Measurements from ENCODE around the gene FOXP2. TPM values are rescaled to one million over a fixed set of nuclear protein-coding genes. Genes with fewer than 3 reads are reported as not detected.
"Not testable (repeated sequence)": the region's sequence is repeated elsewhere in the genome, so short reads cannot be mapped to it uniquely, and the experiment has no call there.

FOXP2 gene
- total RNA-seq, 2 experiments from 2014 or later, result not detected

- no peak for DNase-seq
- Mint-ChIP-seq H3K4me1 (no peaks in the 10 kb centered on the region), H3K9me3 (no peaks in the 10 kb centered on the region), H3K27me3 (no peaks in the 10 kb centered on the region), H3K4me3 (no peak overlapping the region), H3K27ac (no peak overlapping the region), H3K36me3 (no peaks in the 10 kb centered on the region)
Measured at GRCh38 chr7:114415064-114415989, 712 bp downstream of the FOXP2 start.

- Mint-ChIP-seq H3K27me3 (no peaks in the 10 kb centered on the region), H3K36me3 (no peaks in the 10 kb centered on the region), H3K9me3 (no peaks in the 10 kb centered on the region), H3K27ac (no peak overlapping the region), H3K4me3 (no peak overlapping the region), H3K4me1 (no peaks in the 10 kb centered on the region)
- DNase-seq, result no peak
Measured at GRCh38 chr7:114416129-114416990, 1.7 kb downstream of the FOXP2 start.

- Mint-ChIP-seq H3K4me3 (no peak overlapping the region), H3K9me3 (no peaks in the 10 kb centered on the region), H3K4me1 (no peaks in the 10 kb centered on the region), H3K36me3 (no peaks in the 10 kb centered on the region), H3K27ac (no peak overlapping the region), H3K27me3 (no peaks in the 10 kb centered on the region)
- no peak for DNase-seq
Measured at GRCh38 chr7:114417290-114417689, 2.7 kb downstream of the FOXP2 start.

- no peak overlapping the region for H3K4me3 Mint-ChIP-seq
Measured at GRCh38 chr7:114418117-114418516, 3.5 kb downstream of the FOXP2 start.

GRCh38 chr7:114419441-114420272 is 5.0 kb downstream of the FOXP2 start:
- H3K36me3 Mint-ChIP-seq, result no peaks in the 10 kb centered on the region
- no peaks in the 10 kb centered on the region for H3K4me1 Mint-ChIP-seq
- no peak overlapping the region for H3K27ac Mint-ChIP-seq
- no peaks in the 10 kb centered on the region for H3K9me3 Mint-ChIP-seq
- no peak overlapping the region for H3K4me3 Mint-ChIP-seq
- DNase-seq, result no peak
- no peaks in the 10 kb centered on the region for H3K27me3 Mint-ChIP-seq

More at GRCh38 chr7:114418117-114418516, 3.5 kb downstream of the FOXP2 start:
- no peaks in the 10 kb centered on the region for H3K4me1 Mint-ChIP-seq
- H3K27ac Mint-ChIP-seq, result no peak overlapping the region
- no peak for DNase-seq
- H3K36me3 Mint-ChIP-seq, result no peaks in the 10 kb centered on the region
- H3K9me3 Mint-ChIP-seq, result no peaks in the 10 kb centered on the region
- H3K27me3 Mint-ChIP-seq, result no peaks in the 10 kb centered on the region

GRCh38 chr7:114422507-114423501 is 8.2 kb downstream of the FOXP2 start:
- no peaks in the 10 kb centered on the region for H3K9me3 Mint-ChIP-seq
- H3K27ac Mint-ChIP-seq, result no peak overlapping the region
- no peaks in the 10 kb centered on the region for H3K36me3 Mint-ChIP-seq
- no peak for DNase-seq
- no peaks in the 10 kb centered on the region for H3K4me1 Mint-ChIP-seq
- H3K27me3 Mint-ChIP-seq, result no peaks in the 10 kb centered on the region
- no peak overlapping the region for H3K4me3 Mint-ChIP-seq

- Mint-ChIP-seq H3K9me3 (no peaks in the 10 kb centered on the region), H3K4me3 (no peak overlapping the region), H3K27me3 (no peaks in the 10 kb centered on the region), H3K36me3 (no peaks in the 10 kb centered on the region), H3K27ac (no peak overlapping the region), H3K4me1 (no peaks in the 10 kb centered on the region)
- no peak for DNase-seq
Measured at GRCh38 chr7:114426382-114426781, 11.8 kb downstream of the FOXP2 start.

GRCh38 chr7:114426824-114427223 is 12.2 kb downstream of the FOXP2 start:
- no peaks in the 10 kb centered on the region for H3K36me3 Mint-ChIP-seq
- no peak for DNase-seq
- H3K4me3 Mint-ChIP-seq, result no peak overlapping the region
- H3K9me3 Mint-ChIP-seq, result no peaks in the 10 kb centered on the region
- no peaks in the 10 kb centered on the region for H3K27me3 Mint-ChIP-seq
- no peak overlapping the region for H3K27ac Mint-ChIP-seq
- H3K4me1 Mint-ChIP-seq, result no peaks in the 10 kb centered on the region

GRCh38 chr7:114428211-114428610 is 13.6 kb downstream of the FOXP2 start:
- Mint-ChIP-seq H3K4me1 (no peaks in the 10 kb centered on the region), H3K36me3 (no peaks in the 10 kb centered on the region), H3K27ac (no peak overlapping the region), H3K27me3 (no peaks in the 10 kb centered on the region), H3K4me3 (no peak overlapping the region), H3K9me3 (no peaks in the 10 kb centered on the region)
- no peak for DNase-seq

- H3K9me3 Mint-ChIP-seq, result no peaks in the 10 kb centered on the region
- H3K27ac Mint-ChIP-seq, result no peak overlapping the region
- H3K4me1 Mint-ChIP-seq, result no peaks in the 10 kb centered on the region
Measured at GRCh38 chr7:114431189-114431588, 16.6 kb downstream of the FOXP2 start.

GRCh38 chr7:114432061-114432460 is 17.4 kb downstream of the FOXP2 start:
- no peaks in the 10 kb centered on the region for H3K27me3 Mint-ChIP-seq
- H3K9me3 Mint-ChIP-seq, result no peaks in the 10 kb centered on the region
- H3K4me1 Mint-ChIP-seq, result no peaks in the 10 kb centered on the region
- H3K4me3 Mint-ChIP-seq, result no peak overlapping the region
- no peak overlapping the region for H3K27ac Mint-ChIP-seq
- no peak for DNase-seq
- no peaks in the 10 kb centered on the region for H3K36me3 Mint-ChIP-seq

More at GRCh38 chr7:114431189-114431588, 16.6 kb downstream of the FOXP2 start:
- DNase-seq, result no peak
- H3K27me3 Mint-ChIP-seq, result no peaks in the 10 kb centered on the region
- no peak overlapping the region for H3K4me3 Mint-ChIP-seq
- no peaks in the 10 kb centered on the region for H3K36me3 Mint-ChIP-seq

GRCh38 chr7:114432703-114433102 is 18.1 kb downstream of the FOXP2 start:
- H3K27me3 Mint-ChIP-seq, result no peaks in the 10 kb centered on the region
- DNase-seq, result no peak
- H3K9me3 Mint-ChIP-seq, result no peaks in the 10 kb centered on the region
- no peaks in the 10 kb centered on the region for H3K4me1 Mint-ChIP-seq
- no peak overlapping the region for H3K27ac Mint-ChIP-seq
- H3K36me3 Mint-ChIP-seq, result no peaks in the 10 kb centered on the region
- H3K4me3 Mint-ChIP-seq, result no peak overlapping the region

GRCh38 chr7:114439581-114439980 is 25.0 kb downstream of the FOXP2 start:
- H3K4me3 Mint-ChIP-seq, result no peak overlapping the region
- no peaks in the 10 kb centered on the region for H3K27me3 Mint-ChIP-seq
- H3K4me1 Mint-ChIP-seq, result no peaks in the 10 kb centered on the region
- H3K27ac Mint-ChIP-seq, result no peak overlapping the region
- H3K36me3 Mint-ChIP-seq, result no peaks in the 10 kb centered on the region
- no peak for DNase-seq
- peaks cover 4% of the 10 kb centered on the region for H3K9me3 Mint-ChIP-seq

- not testable (repeated sequence) for H3K27ac Mint-ChIP-seq, DNase-seq, H3K27me3 Mint-ChIP-seq, H3K36me3 Mint-ChIP-seq, H3K4me1 Mint-ChIP-seq, H3K4me3 Mint-ChIP-seq, H3K9me3 Mint-ChIP-seq
Measured at GRCh38 chr7:114440927-114441326, 26.3 kb downstream of the FOXP2 start.
